ENCODE results near the gene BBOX1. TPM values are rescaled to one million over a fixed set of nuclear protein-coding genes. Genes with fewer than 3 reads are reported as not detected.
"Not testable (repeated sequence)": the region's sequence is repeated elsewhere in the genome, so short reads cannot be mapped to it uniquely, and the experiment has no call there.

The BBOX1 gene
- total RNA-seq, 4 donors from 2014 or later, result not detected

- DNase-seq, result no peak
- no peaks in the 10 kb centered on the region for H3K4me1 ChIP-seq
- TF ChIP-seq, protein P1, sequence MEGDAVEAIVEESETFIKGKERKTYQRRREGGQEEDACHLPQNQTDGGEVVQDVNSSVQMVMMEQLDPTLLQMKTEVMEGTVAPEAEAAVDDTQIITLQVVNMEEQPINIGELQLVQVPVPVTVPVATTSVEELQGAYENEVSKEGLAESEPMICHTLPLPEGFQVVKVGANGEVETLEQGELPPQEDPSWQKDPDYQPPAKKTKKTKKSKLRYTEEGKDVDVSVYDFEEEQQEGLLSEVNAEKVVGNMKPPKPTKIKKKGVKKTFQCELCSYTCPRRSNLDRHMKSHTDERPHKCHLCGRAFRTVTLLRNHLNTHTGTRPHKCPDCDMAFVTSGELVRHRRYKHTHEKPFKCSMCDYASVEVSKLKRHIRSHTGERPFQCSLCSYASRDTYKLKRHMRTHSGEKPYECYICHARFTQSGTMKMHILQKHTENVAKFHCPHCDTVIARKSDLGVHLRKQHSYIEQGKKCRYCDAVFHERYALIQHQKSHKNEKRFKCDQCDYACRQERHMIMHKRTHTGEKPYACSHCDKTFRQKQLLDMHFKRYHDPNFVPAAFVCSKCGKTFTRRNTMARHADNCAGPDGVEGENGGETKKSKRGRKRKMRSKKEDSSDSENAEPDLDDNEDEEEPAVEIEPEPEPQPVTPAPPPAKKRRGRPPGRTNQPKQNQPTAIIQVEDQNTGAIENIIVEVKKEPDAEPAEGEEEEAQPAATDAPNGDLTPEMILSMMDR (IDR thresholded peaks at IDR 0.05), result no peak
- no peak for TF ChIP-seq POLR2A (IDR thresholded peaks at IDR 0.05)
- H3K36me3 ChIP-seq, result no peaks in the 10 kb centered on the region
- H3K9me3 ChIP-seq, result no peaks in the 10 kb centered on the region
- no peaks in the 10 kb centered on the region for H3K27me3 ChIP-seq
- H3K27ac ChIP-seq, result no peak overlapping the region
- H3K4me3 ChIP-seq, result no peak overlapping the region
These were observed 130.9 kb downstream of the BBOX1 start for GRCh38 chr11:27171376-27171958.

DNA sequence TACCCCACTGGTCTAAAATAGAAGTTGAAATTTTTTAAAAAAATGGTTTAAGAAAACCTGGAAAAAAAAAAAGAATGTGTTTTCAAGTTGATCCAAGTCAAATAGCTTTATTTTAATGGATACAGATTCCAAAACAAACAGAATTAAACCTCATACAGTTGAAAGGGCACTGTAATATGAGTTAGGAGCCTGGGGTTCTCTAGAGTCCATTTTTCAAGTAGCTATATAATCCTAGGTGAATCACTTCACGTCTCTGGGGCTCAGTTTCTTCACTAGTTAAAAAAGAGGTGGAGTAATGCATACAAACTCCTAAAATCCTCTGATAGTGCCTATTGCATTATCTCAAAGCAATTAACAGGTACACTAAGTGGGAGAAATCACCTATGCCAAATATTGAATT is 132.9 kb downstream of the BBOX1 start:
- Histone ChIP-seq H3K27me3 (no peaks in the 10 kb centered on the region), H3K4me1 (no peaks in the 10 kb centered on the region), H3K36me3 (no peaks in the 10 kb centered on the region), H3K27ac (no peak overlapping the region), H3K9me3 (no peaks in the 10 kb centered on the region), H3K4me3 (no peak overlapping the region)
- no peak for TF ChIP-seq POLR2A (IDR thresholded peaks at IDR 0.05)
- TF ChIP-seq, protein P1 (IDR thresholded peaks at IDR 0.05), result no peak
- no peak for DNase-seq

DNA sequence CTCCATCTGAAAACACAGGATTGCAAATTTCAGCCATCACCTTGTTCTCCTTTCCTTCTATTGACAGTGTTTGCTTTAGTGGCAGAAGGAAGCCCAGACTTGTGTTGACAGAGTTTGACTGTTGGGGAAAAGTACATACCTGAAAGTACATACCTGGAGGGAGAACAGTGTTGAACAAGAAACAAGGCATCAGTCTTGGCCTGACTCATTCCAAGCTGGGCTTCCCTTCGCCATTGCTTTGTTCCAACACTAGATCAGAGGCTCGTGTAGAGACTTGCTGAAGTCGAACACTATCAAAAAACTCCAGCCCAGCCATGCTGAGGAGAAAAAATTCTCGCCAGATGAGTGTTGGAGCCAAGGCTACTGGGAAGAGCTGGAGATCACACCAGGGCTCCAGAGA is 133.4 kb downstream of the BBOX1 start:
- no peak for DNase-seq
- Histone ChIP-seq H3K36me3 (no peaks in the 10 kb centered on the region), H3K4me3 (no peak overlapping the region), H3K27me3 (no peaks in the 10 kb centered on the region), H3K9me3 (no peaks in the 10 kb centered on the region), H3K27ac (no peak overlapping the region), H3K4me1 (no peaks in the 10 kb centered on the region)
- TF ChIP-seq POLR2A (IDR thresholded peaks at IDR 0.05), result no peak
- TF ChIP-seq, protein P1 (IDR thresholded peaks at IDR 0.05), result no peak

GRCh38 chr11:27174672-27175210 is 134.1 kb downstream of the BBOX1 start:
- Histone ChIP-seq H3K4me1 (no peaks in the 10 kb centered on the region), H3K4me3 (no peak overlapping the region), H3K27ac (no peak overlapping the region), H3K36me3 (no peaks in the 10 kb centered on the region), H3K9me3 (no peaks in the 10 kb centered on the region), H3K27me3 (no peaks in the 10 kb centered on the region)
- TF ChIP-seq, protein P1 (IDR thresholded peaks at IDR 0.05), result no peak
- TF ChIP-seq POLR2A (IDR thresholded peaks at IDR 0.05), result no peak
- no peak for DNase-seq

GRCh38 chr11:27175562-27175961 is 134.9 kb downstream of the BBOX1 start:
- not testable (repeated sequence) for H3K27me3 ChIP-seq, H3K27ac ChIP-seq, H3K4me1 ChIP-seq, H3K4me3 ChIP-seq, DNase-seq, H3K36me3 ChIP-seq, H3K9me3 ChIP-seq

Other genes with a start within 250 kb of the BBOX1 start
- gene FIBIN, start 46.7 kb upstream of the BBOX1 start, total RNA-seq, result 10 to 100 TPM in 1 of 4 donors, 1 to 10 TPM in 2, not detected in 1; 1.6 to 10.6 (median 2.5) TPM